Endometrial microvascular endothelial cells (primary cell): ENCODE data around the gene PUS10. TPM values are rescaled to one million over a fixed set of nuclear protein-coding genes. Genes with fewer than 3 reads are reported as not detected.
"Not testable (repeated sequence)": the region's sequence is repeated elsewhere in the genome, so short reads cannot be mapped to it uniquely, and the experiment has no call there.

Experiments used
- in situ Hi-C: cut with HindIII; loops from 2 replicates; pipeline ENCODE4 v1.10.0; 2017; ENCODE audit warnings: low sequenced_read_pairs, low pct_unique_long_range_greater_than_20kb; ENCODE audit errors: inconsistent ontology term
- total RNA-seq: library from RNA; depleted of rRNA; stranded (reverse); fragments of >200 nt; gene quantifications from one replicate; pipeline ENCODE4 v1.2.3, GENCODE V29; 2015; ENCODE audit errors: inconsistent ontology term

The PUS10 gene
- total RNA-seq, 1 donor from 2014 or later = 9.4 TPM

GRCh38 chr2:60948926-60949579, 69.0 kb downstream of the PUS10 start:
- in situ Hi-C loops = no loop called here

- in situ Hi-C loops = no loop called here
These were observed 69.9 kb downstream of the PUS10 start for GRCh38 chr2:60948161-60948560.

- in situ Hi-C loops = no loop called here
These were observed 71.0 kb downstream of the PUS10 start for GRCh38 chr2:60947056-60947455.

DNA sequence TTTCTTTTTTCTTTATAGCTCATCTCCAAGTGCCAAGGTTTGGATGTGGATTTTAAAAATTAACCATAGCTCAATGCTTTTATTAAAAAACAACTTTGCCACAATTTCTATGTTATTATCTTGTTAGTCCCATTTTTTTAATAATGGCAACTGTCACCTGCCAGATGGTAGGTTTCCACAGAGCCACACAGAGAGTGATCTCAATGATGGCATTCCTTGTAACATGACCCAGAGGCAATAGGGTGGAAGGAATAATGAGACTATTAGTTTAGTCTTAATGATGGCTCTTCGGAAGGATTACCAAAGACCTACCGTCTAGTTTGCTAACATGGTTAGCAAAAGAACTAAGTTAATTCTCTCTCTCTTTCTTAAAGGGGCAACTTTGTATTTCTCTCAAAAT, 72.7 kb downstream of the PUS10 start:
- in situ Hi-C loops = no loop called here

DNA sequence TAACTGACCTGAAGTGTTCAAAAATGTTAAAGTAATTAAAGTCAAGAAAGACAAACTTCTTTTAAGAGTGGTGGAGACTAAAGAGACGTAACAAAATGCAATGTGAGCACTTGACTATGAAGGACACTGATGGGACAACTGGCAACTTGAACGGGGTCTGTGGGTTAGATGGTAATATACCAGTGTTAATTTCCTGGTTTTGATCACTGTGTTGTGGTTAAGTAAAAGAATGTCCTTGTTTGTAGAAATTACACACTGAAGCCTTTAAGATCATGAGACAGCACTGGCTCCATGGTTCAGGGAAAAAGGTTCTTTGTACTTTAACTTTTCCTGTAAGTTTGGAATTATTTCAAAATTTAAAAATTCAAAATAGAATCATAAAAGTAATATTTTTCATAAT, 78.4 kb downstream of the PUS10 start:
- in situ Hi-C loops = no loop called here

GRCh38 chr2:60938301-60938700, 79.8 kb downstream of the PUS10 start:
- in situ Hi-C loops = no loop called here

GRCh38 chr2:60936757-60937156, 81.3 kb downstream of the PUS10 start:
- in situ Hi-C loops = no loop called here

- in situ Hi-C loops = no loop called here
These were observed 83.8 kb downstream of the PUS10 start for GRCh38 chr2:60934165-60934722.

DNA sequence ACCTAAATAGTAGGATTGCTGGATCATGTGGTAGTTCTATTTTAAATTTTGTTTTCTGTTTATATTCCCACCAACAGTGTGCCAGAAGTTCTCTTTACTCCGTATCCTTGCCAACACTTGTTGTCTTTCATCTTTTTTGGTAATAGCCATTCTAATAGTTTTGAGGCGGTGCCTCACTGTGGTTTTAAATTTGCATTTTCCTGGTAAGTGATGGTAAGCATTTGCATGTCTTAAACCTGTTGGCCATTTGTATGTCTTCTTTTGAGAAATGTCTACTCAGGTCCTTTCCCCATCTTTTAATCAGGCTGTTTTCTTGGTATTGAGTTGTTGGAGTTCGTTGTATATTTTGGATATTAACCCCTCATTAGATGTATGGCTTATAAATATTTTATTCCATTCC, 85.1 kb downstream of the PUS10 start:
- in situ Hi-C loops = no loop called here

DNA sequence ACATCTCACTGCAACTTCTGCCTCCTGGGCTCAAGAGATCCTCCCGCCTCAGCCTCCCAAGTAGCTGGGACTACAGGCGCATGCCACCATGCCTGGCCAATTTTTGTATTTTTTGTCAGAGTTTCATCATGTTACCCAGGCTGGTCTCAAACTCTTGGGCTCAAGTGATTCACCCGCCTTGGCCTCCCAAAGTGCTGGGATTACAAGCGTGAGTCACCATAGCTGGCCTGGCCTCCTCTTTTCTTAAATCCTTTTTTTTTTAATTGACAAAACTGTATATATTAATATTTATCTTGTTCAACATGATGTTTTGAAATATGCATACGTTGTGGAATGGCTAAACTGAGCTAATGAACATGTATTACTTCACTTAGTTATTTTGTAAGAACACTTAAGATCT, 86.0 kb downstream of the PUS10 start:
- in situ Hi-C loops = not testable (repeated sequence)

GRCh38 chr2:60926741-60927552, 91.1 kb downstream of the PUS10 start:
- in situ Hi-C loops = no loop called here

DNA sequence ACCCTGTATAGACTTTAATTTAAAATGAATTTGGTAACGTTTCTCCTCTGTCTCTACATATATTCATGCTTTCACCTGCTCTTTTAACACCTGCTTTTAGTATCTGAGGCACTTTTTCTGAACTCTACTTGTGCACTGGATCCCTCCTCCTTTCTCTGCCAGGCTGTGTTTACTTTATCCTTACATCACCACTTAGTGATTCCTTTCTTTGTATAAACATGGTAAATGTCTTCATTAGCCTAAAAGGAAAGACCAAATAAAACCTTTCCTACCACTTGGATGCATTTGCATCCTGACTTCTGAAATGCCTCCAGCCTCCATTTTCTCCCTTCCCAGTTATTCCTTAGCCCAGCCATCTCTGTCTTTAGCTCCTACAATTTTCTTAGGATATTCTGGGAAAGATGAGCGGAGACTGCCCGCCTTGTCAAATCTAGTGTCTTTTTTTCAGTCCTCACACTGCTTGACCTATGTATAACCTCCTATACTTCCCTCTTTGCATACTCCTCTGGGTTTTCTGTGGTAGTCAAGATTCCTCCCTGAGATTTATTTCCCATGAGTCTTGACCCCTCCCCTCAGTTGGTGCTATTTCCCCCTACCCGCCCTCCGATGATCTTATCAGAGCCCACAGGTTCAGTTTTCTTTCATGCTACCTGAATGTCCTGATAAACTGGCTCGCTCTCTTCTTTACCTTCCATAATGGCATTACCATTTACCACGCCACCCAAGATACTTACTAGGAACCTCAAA, 91.9 kb downstream of the PUS10 start:
- in situ Hi-C loops = no loop called here

- in situ Hi-C loops = no loop called here
These were observed 110.7 kb downstream of the PUS10 start for GRCh38 chr2:60907329-60907728.

DNA sequence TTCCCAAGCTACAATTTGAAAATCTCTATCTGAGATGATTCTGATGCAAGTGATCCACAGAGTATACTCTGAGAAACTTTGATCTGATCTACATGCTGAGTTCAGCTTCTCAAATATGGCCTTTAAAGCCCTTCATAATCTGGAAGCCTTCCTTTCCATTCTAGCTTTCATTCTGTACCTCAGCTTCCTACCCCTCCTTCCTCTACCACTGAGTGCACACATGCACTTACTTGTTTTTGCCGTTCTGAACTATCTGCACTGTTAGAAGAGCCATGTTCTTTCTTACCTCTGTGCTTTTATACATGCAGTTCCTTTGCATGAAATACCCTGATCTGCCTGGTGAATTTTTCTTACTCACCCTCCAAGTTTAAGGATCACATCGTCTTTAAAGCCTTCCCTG, 111.7 kb downstream of the PUS10 start:
- in situ Hi-C loops = no loop called here

DNA sequence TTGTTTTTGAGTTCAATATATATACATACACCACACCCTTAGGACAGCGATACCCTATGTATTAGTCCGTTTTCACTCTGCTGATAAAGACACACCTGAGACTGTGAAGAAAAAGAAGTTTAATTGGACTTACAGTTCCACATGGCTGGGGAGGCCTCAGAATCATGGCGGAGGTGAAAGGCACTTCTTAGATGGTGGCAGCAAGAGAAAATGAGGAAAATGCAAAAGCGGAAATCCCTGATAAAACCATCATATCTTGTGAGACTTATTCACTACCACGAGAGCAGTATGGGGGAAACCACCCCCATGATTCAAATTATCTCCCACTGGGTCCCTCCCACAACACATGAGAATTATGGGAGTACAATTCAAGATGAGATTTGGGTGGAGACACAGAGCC, 112.2 kb downstream of the PUS10 start:
- in situ Hi-C loops = not testable (repeated sequence)

DNA sequence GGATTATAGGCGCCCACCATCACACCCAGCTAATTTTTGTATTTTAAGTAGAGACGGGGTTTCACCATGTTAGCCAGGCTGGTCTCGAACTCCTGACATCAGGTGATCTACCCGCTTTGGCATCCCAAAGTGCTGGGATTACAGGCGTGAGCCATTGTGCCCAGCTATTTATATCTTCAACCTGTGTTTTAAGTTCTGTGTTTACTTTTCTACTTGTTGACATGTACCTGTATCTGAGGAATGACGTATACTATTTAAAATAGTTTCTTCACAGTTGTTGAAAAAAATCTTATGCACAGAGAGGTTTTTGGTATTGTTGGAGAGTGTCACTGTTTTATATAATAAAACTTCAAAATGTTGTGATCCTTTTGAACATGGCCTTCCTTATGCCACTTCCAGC, 116.8 kb downstream of the PUS10 start:
- in situ Hi-C loops = not testable (repeated sequence)

DNA sequence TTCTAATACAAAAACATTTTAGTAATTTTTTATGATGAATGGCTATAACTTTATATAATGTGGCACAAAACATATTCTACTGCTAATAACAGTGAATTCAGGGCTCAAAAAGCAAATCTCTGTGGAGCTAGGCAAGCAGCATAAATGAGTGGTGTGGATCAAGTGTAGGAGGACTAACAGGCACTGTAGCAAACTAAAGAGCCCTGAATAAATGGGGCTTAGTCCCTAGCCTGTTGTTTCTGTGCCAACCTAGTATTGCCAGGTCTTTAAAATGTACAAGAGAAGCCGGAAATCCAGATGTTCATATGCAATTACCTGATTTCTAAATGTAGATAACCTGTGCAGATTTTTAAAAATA, 118.2 kb downstream of the PUS10 start:
- in situ Hi-C loops = no loop called here

GRCh38 chr2:60899230-60899891, 118.7 kb downstream of the PUS10 start:
- in situ Hi-C loops = no loop called here

DNA sequence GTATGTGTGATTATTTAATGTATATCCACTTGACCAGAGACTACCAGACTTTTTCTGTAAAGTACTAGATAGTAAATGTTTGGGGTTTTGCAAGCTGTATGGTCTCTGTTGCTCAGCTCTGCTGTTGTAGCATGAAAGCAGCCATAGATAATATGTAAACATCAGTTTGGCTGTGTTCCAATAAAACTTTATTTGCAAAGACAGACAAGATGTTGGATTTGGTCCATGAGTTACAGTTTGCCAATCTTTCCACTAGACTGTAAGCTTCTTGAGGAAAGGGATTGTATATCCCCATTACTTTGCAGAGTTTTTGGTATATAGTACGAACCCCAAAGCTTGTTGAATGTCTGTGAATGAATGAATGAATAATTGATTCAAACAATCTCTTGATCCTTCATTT, 119.5 kb downstream of the PUS10 start:
- in situ Hi-C loops = no loop called here
